NB4 (cell line): ENCODE measurements around the gene TNFRSF12A.
"Not testable (repeated sequence)": the region's sequence is repeated elsewhere in the genome, so short reads cannot be mapped to it uniquely, and the experiment has no call there.

Experiments used
- CTCF ChIP-seq: IDR thresholded peaks from one replicate; pipeline ENCODE4 v1.5.1; 2012; ENCODE audit warnings: low read depth, low read length
- MAX ChIP-seq: IDR thresholded peaks from 2 replicates; pipeline ENCODE4 v1.6.1; 2011; ENCODE audit warnings: low read depth, low read length
- MYC ChIP-seq: IDR thresholded peaks from 2 replicates; pipeline ENCODE4 v1.6.1; 2011; ENCODE audit warnings: low read depth, low read length
- POLR2A ChIP-seq: IDR thresholded peaks from 2 replicates; pipeline ENCODE4 v1.6.1; 2011; ENCODE audit warnings: mild to moderate bottlenecking; ENCODE audit not compliant: insufficient read length; ENCODE audit errors: extremely low read depth

- not testable (repeated sequence) for TF ChIP-seq CTCF, POLR2A, MYC, MAX
These were observed 32.6 kb downstream of the TNFRSF12A start for GRCh38 chr16:3052571-3053329.
